ENCODE results near the gene CSNK2B.

Gene CSNK2B

DNA sequence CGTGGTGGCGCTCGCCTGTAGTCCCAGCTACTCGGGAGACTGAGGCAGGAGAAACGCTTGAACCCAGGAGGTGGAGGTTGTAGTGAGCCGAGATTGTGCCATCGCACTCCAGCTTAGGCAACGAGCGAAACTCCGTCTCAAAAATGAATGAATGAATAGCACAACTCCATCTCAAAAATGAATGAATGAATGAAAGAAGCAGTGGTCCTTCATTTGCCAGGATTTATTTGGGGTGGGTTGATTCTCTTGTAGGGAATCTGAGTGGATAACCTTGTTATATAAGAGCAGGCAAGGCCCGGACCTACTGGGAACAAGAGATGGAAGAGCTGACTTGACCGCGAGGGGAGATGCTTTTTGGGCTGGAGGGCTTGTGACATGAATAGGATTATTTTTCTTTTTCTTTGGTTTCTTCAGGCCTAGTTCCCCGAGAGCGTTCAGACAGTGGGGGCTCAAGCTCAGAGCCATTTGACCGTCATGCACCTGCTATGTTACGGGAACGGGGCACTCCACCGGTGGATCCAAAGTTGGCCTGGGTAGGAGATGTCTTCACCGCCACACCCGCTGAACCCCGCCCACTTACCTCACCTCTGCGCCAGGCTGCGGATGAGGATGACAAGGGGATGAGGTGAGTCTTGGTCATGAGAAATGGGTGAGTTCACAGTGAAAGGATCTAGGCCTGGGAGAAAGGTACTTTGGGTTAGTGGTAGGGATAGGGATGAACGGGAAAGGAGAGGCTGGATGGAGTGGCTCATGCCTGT is 35.5 kb upstream of the CSNK2B start:
- DNase-seq, result no peak
- TF ChIP-seq, protein P1, sequence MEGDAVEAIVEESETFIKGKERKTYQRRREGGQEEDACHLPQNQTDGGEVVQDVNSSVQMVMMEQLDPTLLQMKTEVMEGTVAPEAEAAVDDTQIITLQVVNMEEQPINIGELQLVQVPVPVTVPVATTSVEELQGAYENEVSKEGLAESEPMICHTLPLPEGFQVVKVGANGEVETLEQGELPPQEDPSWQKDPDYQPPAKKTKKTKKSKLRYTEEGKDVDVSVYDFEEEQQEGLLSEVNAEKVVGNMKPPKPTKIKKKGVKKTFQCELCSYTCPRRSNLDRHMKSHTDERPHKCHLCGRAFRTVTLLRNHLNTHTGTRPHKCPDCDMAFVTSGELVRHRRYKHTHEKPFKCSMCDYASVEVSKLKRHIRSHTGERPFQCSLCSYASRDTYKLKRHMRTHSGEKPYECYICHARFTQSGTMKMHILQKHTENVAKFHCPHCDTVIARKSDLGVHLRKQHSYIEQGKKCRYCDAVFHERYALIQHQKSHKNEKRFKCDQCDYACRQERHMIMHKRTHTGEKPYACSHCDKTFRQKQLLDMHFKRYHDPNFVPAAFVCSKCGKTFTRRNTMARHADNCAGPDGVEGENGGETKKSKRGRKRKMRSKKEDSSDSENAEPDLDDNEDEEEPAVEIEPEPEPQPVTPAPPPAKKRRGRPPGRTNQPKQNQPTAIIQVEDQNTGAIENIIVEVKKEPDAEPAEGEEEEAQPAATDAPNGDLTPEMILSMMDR (IDR thresholded peaks at IDR 0.05; ENCODE audit: low read depth, low read length, missing control alignments), result no peak
- no peak overlapping the region for H3K27ac ChIP-seq
- H3K36me3 ChIP-seq (replicated peaks), result peaks cover 99% of the 10 kb centered on the region
- no peaks in the 10 kb centered on the region for H3K27me3 ChIP-seq (replicated peaks)
- H3K4me3 ChIP-seq (ENCODE audit: low read depth, low read length), result no peak overlapping the region
- in situ Hi-C loops (cut with HindIII; ENCODE audit: low pct_ligation_motif_present, low sequenced_read_pairs), result no loop called here

DNA sequence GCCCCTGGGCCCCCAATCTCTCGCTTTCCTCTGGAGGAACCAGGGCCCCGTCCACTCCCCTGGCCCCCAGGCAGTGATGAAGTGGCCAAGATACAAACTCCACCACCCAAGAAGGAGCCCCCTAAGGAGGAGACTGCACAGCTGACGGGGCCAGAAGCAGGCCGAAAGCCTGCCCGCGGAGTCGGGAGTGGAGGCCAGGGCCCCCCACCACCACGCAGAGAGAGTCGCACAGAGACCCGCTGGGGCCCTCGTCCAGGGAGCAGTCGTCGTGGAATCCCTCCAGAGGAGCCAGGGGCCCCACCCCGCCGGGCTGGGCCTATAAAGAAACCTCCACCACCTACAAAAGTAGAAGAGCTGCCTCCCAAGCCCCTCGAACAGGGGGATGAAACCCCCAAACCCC is 34.7 kb upstream of the CSNK2B start:
- no peak overlapping the region for H3K27ac ChIP-seq
- no peak overlapping the region for H3K4me3 ChIP-seq (ENCODE audit: low read depth, low read length)
- peaks cover 99% of the 10 kb centered on the region for H3K36me3 ChIP-seq (replicated peaks)
- in situ Hi-C loops (cut with HindIII; ENCODE audit: low pct_ligation_motif_present, low sequenced_read_pairs), result no loop called here
- DNase-seq, result no peak
- TF ChIP-seq, protein P1 (IDR thresholded peaks at IDR 0.05; ENCODE audit: low read depth, low read length, missing control alignments), result no peak
- H3K27me3 ChIP-seq (replicated peaks), result no peaks in the 10 kb centered on the region

DNA sequence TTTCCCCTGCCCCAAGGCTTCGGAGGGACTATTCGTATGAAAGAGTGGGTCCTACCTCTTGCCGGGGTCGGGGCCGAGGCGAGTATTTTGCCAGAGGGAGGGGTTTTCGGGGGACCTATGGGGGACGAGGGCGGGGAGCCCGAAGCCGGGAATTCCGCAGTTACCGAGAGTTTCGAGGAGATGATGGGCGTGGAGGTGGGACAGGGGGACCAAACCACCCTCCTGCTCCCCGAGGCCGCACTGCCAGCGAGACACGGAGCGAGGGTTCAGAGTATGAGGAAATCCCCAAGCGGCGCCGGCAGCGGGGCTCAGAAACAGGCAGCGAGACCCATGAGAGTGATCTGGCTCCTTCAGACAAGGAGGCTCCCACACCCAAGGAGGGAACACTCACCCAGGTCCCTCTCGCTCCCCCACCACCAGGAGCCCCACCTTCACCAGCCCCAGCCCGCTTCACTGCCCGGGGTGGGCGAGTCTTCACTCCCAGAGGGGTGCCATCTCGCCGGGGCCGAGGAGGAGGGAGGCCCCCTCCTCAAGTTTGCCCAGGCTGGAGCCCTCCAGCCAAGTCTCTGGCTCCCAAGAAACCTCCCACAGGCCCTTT is 34.1 kb upstream of the CSNK2B start:
- in situ Hi-C loops (cut with HindIII; ENCODE audit: low pct_ligation_motif_present, low sequenced_read_pairs), result no loop called here
- DNase-seq, result no peak
- H3K4me3 ChIP-seq (ENCODE audit: low read depth, low read length), result no peak overlapping the region
- no peak overlapping the region for H3K27ac ChIP-seq
- H3K27me3 ChIP-seq (replicated peaks), result no peaks in the 10 kb centered on the region
- H3K36me3 ChIP-seq (replicated peaks), result peaks cover 97% of the 10 kb centered on the region
- TF ChIP-seq, protein P1 (IDR thresholded peaks at IDR 0.05; ENCODE audit: low read depth, low read length, missing control alignments), result no peak

DNA sequence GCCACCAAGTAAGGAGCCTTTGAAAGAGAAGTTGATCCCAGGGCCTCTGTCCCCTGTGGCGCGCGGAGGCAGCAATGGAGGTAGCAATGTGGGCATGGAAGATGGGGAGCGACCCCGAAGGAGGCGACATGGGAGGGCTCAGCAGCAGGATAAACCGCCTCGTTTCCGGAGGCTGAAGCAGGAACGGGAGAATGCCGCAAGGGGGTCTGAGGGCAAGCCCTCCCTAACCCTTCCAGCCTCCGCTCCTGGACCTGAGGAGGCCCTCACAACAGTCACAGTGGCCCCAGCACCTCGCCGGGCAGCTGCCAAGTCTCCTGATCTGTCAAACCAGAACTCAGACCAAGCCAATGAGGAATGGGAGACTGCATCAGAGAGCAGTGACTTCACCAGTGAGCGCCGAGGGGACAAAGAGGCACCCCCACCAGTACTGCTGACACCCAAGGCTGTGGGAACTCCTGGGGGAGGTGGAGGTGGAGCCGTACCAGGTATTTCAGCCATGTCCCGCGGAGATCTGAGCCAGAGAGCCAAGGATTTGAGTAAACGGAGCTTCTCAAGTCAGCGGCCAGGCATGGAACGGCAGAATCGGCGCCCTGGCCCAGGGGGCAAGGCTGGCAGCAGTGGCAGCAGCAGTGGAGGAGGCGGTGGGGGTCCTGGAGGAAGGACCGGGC is 33.5 kb upstream of the CSNK2B start:
- H3K36me3 ChIP-seq (replicated peaks), result peaks cover 97% of the 10 kb centered on the region
- H3K27ac ChIP-seq, result no peak overlapping the region
- DNase-seq, result no peak
- H3K4me3 ChIP-seq (ENCODE audit: low read depth, low read length), result no peak overlapping the region
- H3K27me3 ChIP-seq (replicated peaks), result no peaks in the 10 kb centered on the region
- in situ Hi-C loops (cut with HindIII; ENCODE audit: low pct_ligation_motif_present, low sequenced_read_pairs), result no loop called here
- TF ChIP-seq, protein P1 (IDR thresholded peaks at IDR 0.05; ENCODE audit: low read depth, low read length, missing control alignments), result no peak

DNA sequence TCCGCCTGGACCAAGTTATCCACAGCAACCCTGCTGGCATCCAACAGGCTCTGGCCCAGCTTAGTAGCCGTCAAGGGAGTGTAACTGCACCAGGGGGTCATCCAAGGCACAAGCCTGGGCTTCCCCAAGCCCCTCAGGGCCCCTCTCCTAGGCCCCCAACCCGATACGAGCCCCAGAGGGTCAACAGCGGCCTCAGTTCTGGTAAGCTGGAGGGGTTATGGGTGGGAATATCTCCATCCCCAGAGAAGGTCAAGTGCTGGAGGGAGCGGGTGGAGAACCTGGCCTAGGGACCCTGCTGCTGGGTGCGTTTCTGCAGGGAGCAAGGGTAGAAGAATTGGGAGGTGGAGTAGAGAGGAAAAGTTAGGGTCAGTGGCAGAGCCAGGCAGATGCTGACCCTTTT is 32.4 kb upstream of the CSNK2B start:
- no peak overlapping the region for H3K4me3 ChIP-seq (ENCODE audit: low read depth, low read length)
- H3K27ac ChIP-seq, result no peak overlapping the region
- DNase-seq, result no peak
- in situ Hi-C loops (cut with HindIII; ENCODE audit: low pct_ligation_motif_present, low sequenced_read_pairs), result no loop called here
- TF ChIP-seq, protein P1 (IDR thresholded peaks at IDR 0.05; ENCODE audit: low read depth, low read length, missing control alignments), result no peak
- H3K36me3 ChIP-seq (replicated peaks), result peaks cover 95% of the 10 kb centered on the region
- H3K27me3 ChIP-seq (replicated peaks), result no peaks in the 10 kb centered on the region

Data from brain microvascular endothelial cell (primary cell).